ENCODE data around the gene SNX17.

GRCh38 chr2:27420996-27421395, 50.6 kb downstream of the SNX17 start:
- TF ChIP-seq EZH2 (IDR thresholded peaks at IDR 0.05; ENCODE audit: borderline replicate concordance, low read length) (no peak), CTCF (IDR thresholded peaks at IDR 0.05; ENCODE audit: low read length) (no peak)
